PC-3 (cell line): ENCODE data around the gene RTTN.

ENCODE experiments used
- CTCF ChIP-seq: fragments of 300-600 bp; sonication (generic); conservative IDR thresholded peaks from 2 replicates; pipeline ENCODE4 v1.5.1; 2017; ENCODE audit warnings: antibody characterized with exemption, low read depth, mild to moderate bottlenecking, low read length
- EZH2phosphoT487 ChIP-seq: fragments of 300-600 bp; sonication (generic); IDR thresholded peaks from 2 replicates; pipeline ENCODE4 v1.6.1; 2018; ENCODE audit warnings: mild to moderate bottlenecking, antibody characterized with exemption, low read length, borderline replicate concordance

DNA sequence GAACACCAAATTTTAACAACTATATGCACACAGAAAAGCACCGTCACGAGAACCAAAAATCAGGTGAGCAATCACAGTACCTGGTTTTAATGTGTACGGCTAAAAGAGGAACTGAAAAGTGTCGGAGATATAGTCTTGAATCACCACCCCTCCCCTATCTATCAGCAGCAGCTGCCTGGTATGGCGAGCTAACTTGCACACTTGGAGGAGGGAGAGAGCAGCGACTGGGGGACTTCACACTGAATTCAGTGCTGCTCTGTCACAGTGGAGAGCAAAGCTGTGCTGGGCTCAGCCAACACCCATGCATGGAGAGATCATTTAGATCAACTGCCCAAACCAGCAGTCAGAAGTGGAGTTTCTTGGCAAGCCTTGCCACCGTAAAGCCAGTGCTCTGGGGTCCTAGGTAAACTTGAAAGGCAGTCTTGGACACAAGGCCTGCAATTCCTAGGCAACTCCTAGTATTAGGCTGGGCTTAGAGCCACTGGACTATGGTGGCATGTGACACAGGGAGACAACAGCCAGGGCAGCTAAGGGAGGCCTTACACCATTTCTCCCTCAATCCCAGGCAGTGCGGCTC is 168.6 kb downstream of the RTTN start:
- TF ChIP-seq CTCF (no peak), EZH2phosphoT487 (no peak)
